GM11168 (cell line): ENCODE data around the gene GALNT2.

Source experiments
- in situ Hi-C: fragments of 300-500 bp; cut with MboI; formaldehyde crosslinking; loops from one replicate; pipeline ENCODE4 v1.12.0; 2022; ENCODE audit warnings: low sequenced_read_pairs; ENCODE audit not compliant: unreplicated experiment

GALNT2 gene

GRCh38 chr1:230125640-230126528 is 58.8 kb downstream of the GALNT2 start:
- in situ Hi-C loops = no loop called here

- in situ Hi-C loops = no loop called here
These were observed 59.6 kb downstream of the GALNT2 start for GRCh38 chr1:230126529-230127104.

- in situ Hi-C loops = no loop called here
These were observed 60.3 kb downstream of the GALNT2 start for GRCh38 chr1:230127105-230128054.

GRCh38 chr1:230128569-230129285 is 61.7 kb downstream of the GALNT2 start:
- in situ Hi-C loops = no loop called here

GRCh38 chr1:230129341-230129740 is 62.3 kb downstream of the GALNT2 start:
- in situ Hi-C loops = no loop called here

GRCh38 chr1:230130172-230130944 is 63.3 kb downstream of the GALNT2 start:
- in situ Hi-C loops = no loop called here

GRCh38 chr1:230131457-230131856 is 64.4 kb downstream of the GALNT2 start:
- in situ Hi-C loops = no loop called here

- in situ Hi-C loops = no loop called here
These were observed 65.7 kb downstream of the GALNT2 start for GRCh38 chr1:230132758-230133157.

- in situ Hi-C loops = no loop called here
These were observed 68.7 kb downstream of the GALNT2 start for GRCh38 chr1:230135726-230136125.

- in situ Hi-C loops = no loop called here
These were observed 69.7 kb downstream of the GALNT2 start for GRCh38 chr1:230136453-230137336.

- in situ Hi-C loops = no loop called here
These were observed 70.3 kb downstream of the GALNT2 start for GRCh38 chr1:230137337-230137815.

- in situ Hi-C loops = no loop called here
These were observed 71.7 kb downstream of the GALNT2 start for GRCh38 chr1:230138561-230139239.

GRCh38 chr1:230139315-230139714 is 72.3 kb downstream of the GALNT2 start:
- in situ Hi-C loops = no loop called here

- in situ Hi-C loops = no loop called here
These were observed 72.7 kb downstream of the GALNT2 start for GRCh38 chr1:230139741-230140140.

- in situ Hi-C loops = no loop called here
These were observed 73.4 kb downstream of the GALNT2 start for GRCh38 chr1:230140221-230141020.

GRCh38 chr1:230141021-230141648 is 74.1 kb downstream of the GALNT2 start:
- in situ Hi-C loops = no loop called here
